Smooth muscle cell (in vitro differentiated cells): ENCODE results near the gene DPH7. TPM values are rescaled to one million over a fixed set of nuclear protein-coding genes. Genes with fewer than 3 reads are reported as not detected.
"Not testable (repeated sequence)": the region's sequence is repeated elsewhere in the genome, so short reads cannot be mapped to it uniquely, and the experiment has no call there.

Experiments used
- DNase-seq: peaks from one replicate; lab custom pipeline; 2025; ENCODE audit not compliant: unreplicated experiment; lab: John Stamatoyannopoulos, UW
- H2AFZ ChIP-seq: fragments of 200-600 bp; sonication (generic); 2 replicates; pipeline ENCODE4 v1.6.0; 2016; ENCODE audit warnings: antibody characterized with exemption, low read depth, mild to moderate bottlenecking
- H3F3A ChIP-seq: fragments of 200-600 bp; sonication (generic); 2 replicates; pipeline ENCODE4 v1.6.0; 2017; ENCODE audit warnings: antibody characterized with exemption, low read depth
- H3K27ac ChIP-seq: fragments of 200-600 bp; sonication (generic); 2 replicates; pipeline ENCODE4 v1.5.1; 2016; ENCODE audit warnings: low read depth, mild to moderate bottlenecking
- H3K27me3 ChIP-seq: fragments of 200-600 bp; sonication (generic); 2 replicates; pipeline ENCODE4 v1.6.1; 2016; ENCODE audit warnings: low read depth, mild to moderate bottlenecking
- H3K36me3 ChIP-seq: fragments of 200-600 bp; sonication (generic); 2 replicates; pipeline ENCODE4 v1.5.1; 2016; ENCODE audit warnings: low read depth
- H3K4me1 ChIP-seq: fragments of 200-600 bp; sonication (generic); 2 replicates; pipeline ENCODE4 v1.5.1; 2016; ENCODE audit warnings: low read depth
- H3K4me2 ChIP-seq: fragments of 200-600 bp; sonication (generic); 2 replicates; pipeline ENCODE4 v1.6.0; 2016; ENCODE audit warnings: mild to moderate bottlenecking
- H3K4me3 ChIP-seq: fragments of 200-600 bp; sonication (generic); 2 replicates; pipeline ENCODE4 v1.5.1; 2016; ENCODE audit warnings: mild to moderate bottlenecking
- H3K79me2 ChIP-seq: fragments of 200-600 bp; sonication (generic); 2 replicates; pipeline ENCODE4 v1.6.0; 2016; ENCODE audit warnings: low read depth, mild to moderate bottlenecking
- H3K9ac ChIP-seq: fragments of 200-600 bp; sonication (generic); 2 replicates; pipeline ENCODE4 v1.6.0; 2016; ENCODE audit warnings: low read depth
- H3K9me3 ChIP-seq: fragments of 200-600 bp; sonication (generic); replicated peaks from 2 replicates; pipeline ENCODE4 v1.5.1; 2016; ENCODE audit warnings: low read depth
- H4K20me1 ChIP-seq: fragments of 200-600 bp; sonication (generic); 2 replicates; pipeline ENCODE4 v1.6.0; 2016; ENCODE audit warnings: low read depth
- CTCF ChIP-seq: fragments of 200-600 bp; sonication (generic); IDR thresholded peaks from 2 replicates; pipeline ENCODE4 v1.5.1; 2017; ENCODE audit warnings: borderline replicate concordance, mild to moderate bottlenecking, antibody characterized with exemption; ENCODE audit not compliant: insufficient read depth, poor library complexity, severe bottlenecking
- WGBS: methylation state at CpG from one replicate; pipeline ENCODE4 v1.1.7; 2016; ENCODE audit warnings: low lambda C conversion rate; 5-methylcytosine and 5-hydroxymethylcytosine counted together
- polyA plus RNA-seq: library from polyadenylated mRNA; unstranded; fragments of >200 nt; fragmentation: Nextera tagmentation; extraction: Ambion mirVana; gene quantifications from 2 replicates; pipeline ENCODE4 v1.2.1, GENCODE V29; 2016
- total RNA-seq: library from RNA; depleted of rRNA; stranded (reverse); fragments of >200 nt; gene quantifications from 2 replicates; pipeline ENCODE4 v1.2.3, GENCODE V29; 2014

DPH7 gene
- total and polyA plus RNA-seq, 2 experiments from 2014 or later: 18.2 to 21.8 TPM

GRCh38 chr9:137540536-137540935, 38.2 kb downstream of the DPH7 start:
- Histone ChIP-seq H3K79me2 (no peaks in the 10 kb centered on the region), H4K20me1 (no peaks in the 10 kb centered on the region), H3F3A (no peaks in the 10 kb centered on the region), H2AFZ (no peak overlapping the region), H3K9ac (no peak overlapping the region), H3K4me1 (peaks cover 3% of the 10 kb centered on the region), H3K9me3 (no peaks in the 10 kb centered on the region), H3K36me3 (no peaks in the 10 kb centered on the region), H3K27me3 (no peaks in the 10 kb centered on the region), H3K27ac (no peak overlapping the region), H3K4me2 (no peak overlapping the region), H3K4me3 (no peak overlapping the region)
- no peak for TF ChIP-seq CTCF
- DNase-seq: no peak
- 94% methylated on average over 18 of the region's 18 CpGs for WGBS

- DNase-seq: no peak
- Histone ChIP-seq H3K9ac (no peak overlapping the region), H4K20me1 (no peaks in the 10 kb centered on the region), H3K27ac (no peak overlapping the region), H3F3A (peaks cover 4% of the 10 kb centered on the region), H2AFZ (no peak overlapping the region), H3K9me3 (no peaks in the 10 kb centered on the region), H3K4me3 (no peak overlapping the region), H3K36me3 (no peaks in the 10 kb centered on the region), H3K79me2 (no peaks in the 10 kb centered on the region), H3K4me1 (no peaks in the 10 kb centered on the region), H3K27me3 (no peaks in the 10 kb centered on the region), H3K4me2 (no peak overlapping the region)
- TF ChIP-seq CTCF: no peak
- WGBS: 97% methylated on average over 16 of the region's 16 CpGs
These were observed 40.7 kb downstream of the DPH7 start for GRCh38 chr9:137538058-137538457.

GRCh38 chr9:137536594-137537131, 42.1 kb downstream of the DPH7 start:
- H3K27ac ChIP-seq, H3K4me1 ChIP-seq, H3K9ac ChIP-seq, H3K9me3 ChIP-seq, H2AFZ ChIP-seq, H3F3A ChIP-seq, H4K20me1 ChIP-seq, DNase-seq, H3K4me2 ChIP-seq, H3K79me2 ChIP-seq, H3K36me3 ChIP-seq, H3K27me3 ChIP-seq, H3K4me3 ChIP-seq: not testable (repeated sequence)
- WGBS: 84% methylated on average over 16 of the region's 16 CpGs

GRCh38 chr9:137535120-137535428, 43.7 kb downstream of the DPH7 start:
- H2AFZ ChIP-seq: peak overlapping the region; percentile 73

More at GRCh38 chr9:137535120-137535428, 43.7 kb downstream of the DPH7 start:
- Histone ChIP-seq H4K20me1 (no peaks in the 10 kb centered on the region), H3K27ac (no peak overlapping the region), H3K9me3 (no peaks in the 10 kb centered on the region), H3K36me3 (no peaks in the 10 kb centered on the region), H3K4me1 (no peaks in the 10 kb centered on the region), H3K4me3 (no peak overlapping the region), H3K9ac (no peak overlapping the region), H3K27me3 (no peaks in the 10 kb centered on the region), H3K4me2 (no peak overlapping the region), H3F3A (peaks cover 4% of the 10 kb centered on the region), H3K79me2 (no peaks in the 10 kb centered on the region)
- no peak for DNase-seq
- TF ChIP-seq CTCF: no peak
